WTC11 (cell line): Measurements from ENCODE around the gene ATM.

Source experiments
- CBFB ChIP-seq: sonication (generic); formaldehyde crosslinking; IDR thresholded peaks from 2 replicates; pipeline ENCODE4 v1.8.1; 2022; ENCODE audit warnings: mild to moderate bottlenecking, low read depth, missing genetic modification reagents
- CTCF ChIP-seq: fragments of 200-600 bp; IDR thresholded peaks from 2 replicates; pipeline ENCODE4 v1.8.0; 2022; ENCODE audit warnings: antibody characterized with exemption
- E2F1 ChIP-seq: sonication (generic); formaldehyde crosslinking; IDR thresholded peaks from 2 replicates; pipeline ENCODE4 v1.8.0; 2022; ENCODE audit warnings: mild to moderate bottlenecking, missing genetic modification reagents
- E2F4 ChIP-seq: sonication (generic); formaldehyde crosslinking; IDR thresholded peaks from 2 replicates; pipeline ENCODE4 v1.8.1; 2022; ENCODE audit warnings: low read depth, mild to moderate bottlenecking, moderate library complexity, missing genetic modification reagents, borderline replicate concordance
- IRF2 ChIP-seq: sonication (generic); formaldehyde crosslinking; IDR thresholded peaks from 2 replicates; pipeline ENCODE4 v1.8.0; 2022; ENCODE audit warnings: low read depth, missing genetic modification reagents, borderline replicate concordance
- MAX ChIP-seq: sonication (generic); formaldehyde crosslinking; IDR thresholded peaks from 2 replicates; pipeline ENCODE4 v1.8.0; 2022; ENCODE audit warnings: mild to moderate bottlenecking, missing genetic modification reagents
- NR1H2 ChIP-seq: sonication (generic); formaldehyde crosslinking; IDR thresholded peaks from 2 replicates; pipeline ENCODE4 v1.9.0; 2021; ENCODE audit warnings: mild to moderate bottlenecking, moderate library complexity, missing genetic modification reagents
- NR2C2 ChIP-seq: sonication (generic); formaldehyde crosslinking; IDR thresholded peaks from 2 replicates; pipeline ENCODE4 v1.8.0; 2022; ENCODE audit warnings: mild to moderate bottlenecking, missing genetic modification reagents
- SP1 ChIP-seq: sonication (generic); formaldehyde crosslinking; conservative IDR thresholded peaks from 2 replicates; pipeline ENCODE4 v1.8.1; 2022; ENCODE audit warnings: missing genetic modification reagents
- TEAD4 ChIP-seq: sonication (generic); formaldehyde crosslinking; IDR thresholded peaks from 2 replicates; pipeline ENCODE4 v1.8.0; 2022; ENCODE audit warnings: mild to moderate bottlenecking, missing genetic modification reagents
- USF2 ChIP-seq: sonication (generic); formaldehyde crosslinking; IDR thresholded peaks from 2 replicates; pipeline ENCODE4 v1.8.1; 2023; ENCODE audit warnings: mild to moderate bottlenecking, missing genetic modification reagents, moderate library complexity
- ZNF423 ChIP-seq: fragments of 250-450 bp; sonication (Bioruptor Pico); IDR thresholded peaks from 2 replicates; pipeline ENCODE4 v2.1.2; 2022; ENCODE audit warnings: mild to moderate bottlenecking, moderate library complexity

- TF ChIP-seq USF2 (CRISPR knock-in tag) (peak; percentile 71), CTCF (no peak), IRF2 (CRISPR knock-in tag) (no peak), MAX (CRISPR knock-in tag) (peak; percentile 96), ZNF423 (CRISPR knock-in tag) (no peak), E2F4 (CRISPR knock-in tag) (no peak), CBFB (CRISPR knock-in tag) (no peak), NR1H2 (CRISPR knock-in tag) (no peak), NR2C2 (CRISPR knock-in tag) (no peak; the same call in 1 of the 2 replicates), E2F1 (no peak), TEAD4 (CRISPR knock-in tag) (peak; percentile 54; the same call in 1 of the 2 replicates), SP1 (peak; percentile 84)
Measured at GRCh38 chr11:108222574-108223347, at the start of gene ATM, which contains the start of gene NPAT.
